Measurements from ENCODE around the gene ACSM3.

ACSM3 gene

DNA sequence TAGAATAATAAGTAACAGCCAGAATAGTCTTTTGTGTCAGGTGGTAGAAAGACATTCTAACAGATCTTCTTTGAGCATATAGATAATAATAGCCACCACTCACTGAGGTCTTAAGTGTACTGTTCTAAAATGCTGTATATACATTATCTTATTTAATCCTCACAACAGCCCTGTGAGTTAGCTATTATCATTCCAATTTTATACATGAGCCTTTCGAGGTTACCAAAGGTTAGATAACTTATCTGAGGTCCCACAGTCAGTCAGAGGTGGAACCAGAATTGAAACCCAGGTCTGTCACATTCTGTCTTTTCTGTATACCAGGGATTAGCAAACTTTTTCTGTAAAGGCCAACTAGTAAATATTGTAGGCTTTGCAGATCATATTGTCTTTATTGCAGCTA, 65.7 kb downstream of the ACSM3 start:
- H3K27ac ChIP-seq (replicated peaks) = no peak overlapping the region
- TF ChIP-seq, protein P1, sequence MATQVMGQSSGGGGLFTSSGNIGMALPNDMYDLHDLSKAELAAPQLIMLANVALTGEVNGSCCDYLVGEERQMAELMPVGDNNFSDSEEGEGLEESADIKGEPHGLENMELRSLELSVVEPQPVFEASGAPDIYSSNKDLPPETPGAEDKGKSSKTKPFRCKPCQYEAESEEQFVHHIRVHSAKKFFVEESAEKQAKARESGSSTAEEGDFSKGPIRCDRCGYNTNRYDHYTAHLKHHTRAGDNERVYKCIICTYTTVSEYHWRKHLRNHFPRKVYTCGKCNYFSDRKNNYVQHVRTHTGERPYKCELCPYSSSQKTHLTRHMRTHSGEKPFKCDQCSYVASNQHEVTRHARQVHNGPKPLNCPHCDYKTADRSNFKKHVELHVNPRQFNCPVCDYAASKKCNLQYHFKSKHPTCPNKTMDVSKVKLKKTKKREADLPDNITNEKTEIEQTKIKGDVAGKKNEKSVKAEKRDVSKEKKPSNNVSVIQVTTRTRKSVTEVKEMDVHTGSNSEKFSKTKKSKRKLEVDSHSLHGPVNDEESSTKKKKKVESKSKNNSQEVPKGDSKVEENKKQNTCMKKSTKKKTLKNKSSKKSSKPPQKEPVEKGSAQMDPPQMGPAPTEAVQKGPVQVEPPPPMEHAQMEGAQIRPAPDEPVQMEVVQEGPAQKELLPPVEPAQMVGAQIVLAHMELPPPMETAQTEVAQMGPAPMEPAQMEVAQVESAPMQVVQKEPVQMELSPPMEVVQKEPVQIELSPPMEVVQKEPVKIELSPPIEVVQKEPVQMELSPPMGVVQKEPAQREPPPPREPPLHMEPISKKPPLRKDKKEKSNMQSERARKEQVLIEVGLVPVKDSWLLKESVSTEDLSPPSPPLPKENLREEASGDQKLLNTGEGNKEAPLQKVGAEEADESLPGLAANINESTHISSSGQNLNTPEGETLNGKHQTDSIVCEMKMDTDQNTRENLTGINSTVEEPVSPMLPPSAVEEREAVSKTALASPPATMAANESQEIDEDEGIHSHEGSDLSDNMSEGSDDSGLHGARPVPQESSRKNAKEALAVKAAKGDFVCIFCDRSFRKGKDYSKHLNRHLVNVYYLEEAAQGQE (IDR thresholded peaks at IDR 0.05; ENCODE audit: insufficient replicate concordance, low read depth) = no peak
- TF ChIP-seq, protein P2, sequence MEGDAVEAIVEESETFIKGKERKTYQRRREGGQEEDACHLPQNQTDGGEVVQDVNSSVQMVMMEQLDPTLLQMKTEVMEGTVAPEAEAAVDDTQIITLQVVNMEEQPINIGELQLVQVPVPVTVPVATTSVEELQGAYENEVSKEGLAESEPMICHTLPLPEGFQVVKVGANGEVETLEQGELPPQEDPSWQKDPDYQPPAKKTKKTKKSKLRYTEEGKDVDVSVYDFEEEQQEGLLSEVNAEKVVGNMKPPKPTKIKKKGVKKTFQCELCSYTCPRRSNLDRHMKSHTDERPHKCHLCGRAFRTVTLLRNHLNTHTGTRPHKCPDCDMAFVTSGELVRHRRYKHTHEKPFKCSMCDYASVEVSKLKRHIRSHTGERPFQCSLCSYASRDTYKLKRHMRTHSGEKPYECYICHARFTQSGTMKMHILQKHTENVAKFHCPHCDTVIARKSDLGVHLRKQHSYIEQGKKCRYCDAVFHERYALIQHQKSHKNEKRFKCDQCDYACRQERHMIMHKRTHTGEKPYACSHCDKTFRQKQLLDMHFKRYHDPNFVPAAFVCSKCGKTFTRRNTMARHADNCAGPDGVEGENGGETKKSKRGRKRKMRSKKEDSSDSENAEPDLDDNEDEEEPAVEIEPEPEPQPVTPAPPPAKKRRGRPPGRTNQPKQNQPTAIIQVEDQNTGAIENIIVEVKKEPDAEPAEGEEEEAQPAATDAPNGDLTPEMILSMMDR (IDR thresholded peaks at IDR 0.05; ENCODE audit: insufficient read depth, low read length) = no peak
- TF ChIP-seq GABPA (IDR thresholded peaks at IDR 0.05; ENCODE audit: low read depth) = no peak
- no peak for DNase-seq (ENCODE audit: low read depth in 1 of 2, low spot score in 1 of 2)
- H3K27me3 ChIP-seq (ENCODE audit: insufficient read depth, poor library complexity, severe bottlenecking) = no peaks in the 10 kb centered on the region
- H3K4me3 ChIP-seq (replicated peaks; ENCODE audit: insufficient read depth, low read length) = no peak overlapping the region

DNA sequence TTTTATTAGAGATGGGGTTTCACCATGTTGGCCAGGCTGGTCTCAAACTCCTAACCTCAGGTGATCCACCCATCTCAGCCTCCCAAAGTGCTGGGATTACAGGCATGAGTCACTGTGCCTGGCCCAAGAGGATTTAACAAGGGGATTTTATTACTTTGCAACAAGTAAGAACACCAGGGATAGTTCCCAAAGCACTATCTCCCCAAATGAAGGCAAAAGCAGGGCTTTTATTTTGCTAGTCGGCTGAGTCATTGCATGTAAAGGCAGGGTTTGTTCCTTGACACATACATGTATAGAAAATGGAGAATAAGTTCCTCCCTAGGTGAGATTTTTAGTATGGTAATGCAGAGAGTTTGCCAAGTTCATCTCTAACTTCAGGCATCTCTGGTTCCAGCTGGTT, 66.6 kb downstream of the ACSM3 start:
- DNase-seq (ENCODE audit: low read depth in 1 of 2, low spot score in 1 of 2) = no peak
- H3K4me3 ChIP-seq (replicated peaks; ENCODE audit: insufficient read depth, low read length) = no peak overlapping the region
- no peak overlapping the region for H3K27ac ChIP-seq (replicated peaks)
- no peak for TF ChIP-seq POLR2AphosphoS5 (IDR thresholded peaks at IDR 0.05; ENCODE audit: low read depth)
- TF ChIP-seq, protein P1 (IDR thresholded peaks at IDR 0.05; ENCODE audit: insufficient replicate concordance, low read depth) = no peak
- TF ChIP-seq SPI1 (IDR thresholded peaks at IDR 0.05; ENCODE audit: borderline replicate concordance, low read depth) = no peak
- H3K27me3 ChIP-seq (ENCODE audit: insufficient read depth, poor library complexity, severe bottlenecking) = no peaks in the 10 kb centered on the region

DNA sequence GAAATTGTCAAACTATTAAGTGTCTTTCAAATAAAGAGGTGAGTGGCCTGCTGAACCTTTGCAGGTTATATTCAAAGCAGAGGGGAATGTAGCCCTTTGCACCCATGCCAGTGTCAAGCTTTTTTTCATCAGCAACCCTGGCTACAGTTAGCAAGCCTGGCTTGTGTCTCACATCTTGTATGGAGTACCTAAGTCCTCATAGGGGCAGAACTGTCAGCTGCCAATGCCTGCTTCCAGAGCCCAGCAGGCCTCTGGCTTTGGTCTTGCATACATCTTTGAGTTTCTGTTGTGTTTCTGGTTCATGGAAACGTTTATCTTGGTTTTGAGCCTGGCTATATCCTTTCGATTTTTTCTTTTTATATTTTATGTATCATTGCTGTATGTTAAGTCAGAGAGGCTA, 69.3 kb downstream of the ACSM3 start:
- Histone ChIP-seq H3K27me3 (ENCODE audit: insufficient read depth, poor library complexity, severe bottlenecking) (no peaks in the 10 kb centered on the region), H3K4me3 (replicated peaks; ENCODE audit: insufficient read depth, low read length) (no peak overlapping the region), H3K27ac (replicated peaks) (no peak overlapping the region)
- TF ChIP-seq, protein P1 (IDR thresholded peaks at IDR 0.05; ENCODE audit: insufficient replicate concordance, low read depth) = no peak
- TF ChIP-seq, protein P2 (IDR thresholded peaks at IDR 0.05; ENCODE audit: insufficient read depth, low read length) = no peak
- no peak for TF ChIP-seq GABPA (IDR thresholded peaks at IDR 0.05; ENCODE audit: low read depth)
- TF ChIP-seq SPI1 (IDR thresholded peaks at IDR 0.05; ENCODE audit: borderline replicate concordance, low read depth) = no peak
- TF ChIP-seq POLR2AphosphoS5 (IDR thresholded peaks at IDR 0.05; ENCODE audit: low read depth) = no peak
- DNase-seq (ENCODE audit: low read depth in 1 of 2, low spot score in 1 of 2) = no peak

DNA sequence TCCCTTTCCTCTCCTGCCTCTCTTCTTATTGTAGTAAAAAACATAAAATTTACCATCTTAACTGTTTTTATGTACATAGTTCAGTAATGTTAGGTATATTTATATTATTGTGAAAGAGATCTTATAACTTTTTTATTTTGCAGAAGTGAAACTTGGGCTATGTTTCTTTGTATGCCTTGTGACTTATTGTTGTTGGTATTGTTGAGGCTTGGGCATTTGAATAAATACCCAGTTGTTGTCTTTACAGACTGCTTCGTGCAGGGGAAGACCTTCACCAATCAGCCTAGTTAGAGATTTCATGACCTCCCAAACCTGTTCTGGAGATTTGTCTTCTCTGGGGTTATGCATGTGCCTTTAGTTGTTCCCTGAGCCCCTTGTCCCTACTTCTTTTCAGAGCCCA, 74.4 kb downstream of the ACSM3 start:
- TF ChIP-seq SPI1 (IDR thresholded peaks at IDR 0.05; ENCODE audit: borderline replicate concordance, low read depth) = no peak
- TF ChIP-seq, protein P2 (IDR thresholded peaks at IDR 0.05; ENCODE audit: insufficient read depth, low read length) = no peak
- TF ChIP-seq, protein P1 (IDR thresholded peaks at IDR 0.05; ENCODE audit: insufficient replicate concordance, low read depth) = no peak
- no peak for TF ChIP-seq POLR2AphosphoS5 (IDR thresholded peaks at IDR 0.05; ENCODE audit: low read depth)
- no peak for TF ChIP-seq GABPA (IDR thresholded peaks at IDR 0.05; ENCODE audit: low read depth)
- DNase-seq (ENCODE audit: low read depth in 1 of 2, low spot score in 1 of 2) = no peak
- H3K27ac ChIP-seq (replicated peaks) = no peak overlapping the region
- no peak overlapping the region for H3K4me3 ChIP-seq (replicated peaks; ENCODE audit: insufficient read depth, low read length)
- no peaks in the 10 kb centered on the region for H3K27me3 ChIP-seq (ENCODE audit: insufficient read depth, poor library complexity, severe bottlenecking)

Measured in HL-60 (cell line).